Activated naive CD4-positive, alpha-beta T cell treated with anti-CD3 and anti-CD28 coated beads, Interleukin-2, amount 50 U/mL, for 16 hours (primary cell): ENCODE results near the gene TAS1R1.
"Not testable (repeated sequence)": the region's sequence is repeated elsewhere in the genome, so short reads cannot be mapped to it uniquely, and the experiment has no call there.

ENCODE experiments used
- DNase-seq: peaks from one replicate; pipeline ENCODE4 v3.0.0-alpha.2; 2020

The TAS1R1 gene

GRCh38 chr1:6592441-6592840 is 37.3 kb downstream of the TAS1R1 start:
- DNase-seq = no peak

- no peak for DNase-seq
These were observed 37.9 kb downstream of the TAS1R1 start for GRCh38 chr1:6592865-6593593.

- DNase-seq = no peak
These were observed 38.7 kb downstream of the TAS1R1 start for GRCh38 chr1:6593810-6594209.

- DNase-seq = no peak
These were observed 40.1 kb downstream of the TAS1R1 start for GRCh38 chr1:6594977-6595740.

- no peak for DNase-seq
These were observed 41.2 kb downstream of the TAS1R1 start for GRCh38 chr1:6596351-6596750.

- no peak for DNase-seq
These were observed 42.0 kb downstream of the TAS1R1 start for GRCh38 chr1:6596886-6597776.

- DNase-seq = no peak
These were observed 42.6 kb downstream of the TAS1R1 start for GRCh38 chr1:6597777-6598131.

- peak; percentile 69 for DNase-seq
These were observed 44.3 kb downstream of the TAS1R1 start for GRCh38 chr1:6599141-6599975.

GRCh38 chr1:6599991-6600390 is 44.9 kb downstream of the TAS1R1 start:
- not testable (repeated sequence) for DNase-seq

- DNase-seq = no peak
These were observed 45.4 kb downstream of the TAS1R1 start for GRCh38 chr1:6600410-6601048.

GRCh38 chr1:6601049-6601922 is 46.2 kb downstream of the TAS1R1 start:
- peak; percentile 86 for DNase-seq

GRCh38 chr1:6601923-6602668 is 47.0 kb downstream of the TAS1R1 start:
- peak; percentile 43 for DNase-seq

GRCh38 chr1:6602669-6603237 is 47.6 kb downstream of the TAS1R1 start, which contains the start of gene KLHL21:
Gene KLHL21 (minus strand): TSS chr1:6602869. CDS start chr1:6602817, 52 bp downstream.
- DNase-seq = peak; percentile 87

- DNase-seq = peak; percentile 60
These were observed 48.3 kb downstream of the TAS1R1 start for GRCh38 chr1:6603238-6603914.

GRCh38 chr1:6603915-6604558 is 48.9 kb downstream of the TAS1R1 start:
- DNase-seq = no peak

GRCh38 chr1:6612641-6613360 is 57.7 kb downstream of the TAS1R1 start:
- no peak for DNase-seq

GRCh38 chr1:6613361-6614018 is 58.4 kb downstream of the TAS1R1 start, which contains the start of gene PHF13:
Gene PHF13 (plus strand): TSS chr1:6613731. CDS start chr1:6614067, 336 bp downstream.
- peak; percentile 100 for DNase-seq
